ENCODE measurements around the gene FUS. TPM values are rescaled to one million over a fixed set of nuclear protein-coding genes. Genes with fewer than 3 reads are reported as not detected.
"Not testable (repeated sequence)": the region's sequence is repeated elsewhere in the genome, so short reads cannot be mapped to it uniquely, and the experiment has no call there.

Gene FUS
- total and polyA plus RNA-seq, 4 experiments from 2014 or later, result 88.1 to 536 (median 332) TPM

DNA sequence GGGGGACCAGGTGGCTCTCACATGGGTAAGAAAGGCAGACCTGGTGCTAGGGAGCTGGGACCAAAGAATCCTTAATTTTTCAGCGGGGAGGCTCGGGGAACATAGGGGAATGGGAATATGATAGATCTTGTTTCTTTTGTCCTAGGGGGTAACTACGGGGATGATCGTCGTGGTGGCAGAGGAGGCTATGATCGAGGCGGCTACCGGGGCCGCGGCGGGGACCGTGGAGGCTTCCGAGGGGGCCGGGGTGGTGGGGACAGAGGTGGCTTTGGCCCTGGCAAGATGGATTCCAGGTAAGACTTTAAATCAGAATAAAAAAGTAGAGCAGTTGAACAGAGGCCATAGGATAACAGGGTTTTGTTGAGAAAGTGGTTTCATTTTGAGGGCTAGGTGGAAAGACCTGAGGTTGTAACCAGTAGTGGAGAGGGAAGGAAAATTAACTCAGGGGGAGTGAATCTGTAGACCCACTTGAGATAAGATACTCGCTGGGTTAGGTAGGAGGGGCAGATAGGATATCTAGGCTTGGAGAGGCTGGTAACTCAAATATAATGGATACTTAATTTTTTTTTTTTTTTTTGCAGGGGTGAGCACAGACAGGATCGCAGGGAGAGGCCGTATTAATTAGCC lies 11.0 kb downstream of the FUS start:
- H3K4me3 Mint-ChIP-seq, result peak overlapping the region in 2 of 8 donors; percentile 1 to 49
- H3K27me3 Mint-ChIP-seq, result no peaks in the 10 kb centered on the region
- H3K36me3 Mint-ChIP-seq, result peaks cover 79 to 94% of the 10 kb centered on the region in 2 donors
- no peak for DNase-seq
- H3K27ac Mint-ChIP-seq, result peak overlapping the region in 6 of 7 donors; percentile 52 to 99 (median 84)
- CTCF ChIA-PET (ENCODE audit: partially characterized antibody), result no interaction called here
- Histone ChIP-seq H3K9me3 (ENCODE audit: control insufficient read depth in 1 of 2, low read length in 2 of 2) (no peaks in the 10 kb centered on the region), H3K4me1 (ENCODE audit: insufficient read depth, low read length) (peaks cover 21% of the 10 kb centered on the region), H3K27me3 (ENCODE audit: insufficient read depth, low read length) (no peaks in the 10 kb centered on the region), H3K27ac (ENCODE audit: low read depth, low read length) (no peak overlapping the region), H3K4me3 (ENCODE audit: low read length in 2 of 2) (no peak overlapping the region), H3K36me3 (ENCODE audit: insufficient read depth, low read length) (peaks cover 96% of the 10 kb centered on the region)
- peaks cover 36 to 78% (median 57%) of the 10 kb centered on the region in 4 donors for H3K4me1 Mint-ChIP-seq
- intact Hi-C loops (cut with micrococcal nuclease), result no loop called here
- peaks cover 0 to 11% (median 0%) of the 10 kb centered on the region in 8 donors for H3K9me3 Mint-ChIP-seq
- POLR2A ChIA-PET (ENCODE audit: partially characterized antibody), result interaction anchor here (1.7 to 8.2 kb wide), 5 partner anchors 7 to 11 kb away, joined by 5 to 62 read pairs (median 9); partner anchors contain the start of gene FUS

DNA sequence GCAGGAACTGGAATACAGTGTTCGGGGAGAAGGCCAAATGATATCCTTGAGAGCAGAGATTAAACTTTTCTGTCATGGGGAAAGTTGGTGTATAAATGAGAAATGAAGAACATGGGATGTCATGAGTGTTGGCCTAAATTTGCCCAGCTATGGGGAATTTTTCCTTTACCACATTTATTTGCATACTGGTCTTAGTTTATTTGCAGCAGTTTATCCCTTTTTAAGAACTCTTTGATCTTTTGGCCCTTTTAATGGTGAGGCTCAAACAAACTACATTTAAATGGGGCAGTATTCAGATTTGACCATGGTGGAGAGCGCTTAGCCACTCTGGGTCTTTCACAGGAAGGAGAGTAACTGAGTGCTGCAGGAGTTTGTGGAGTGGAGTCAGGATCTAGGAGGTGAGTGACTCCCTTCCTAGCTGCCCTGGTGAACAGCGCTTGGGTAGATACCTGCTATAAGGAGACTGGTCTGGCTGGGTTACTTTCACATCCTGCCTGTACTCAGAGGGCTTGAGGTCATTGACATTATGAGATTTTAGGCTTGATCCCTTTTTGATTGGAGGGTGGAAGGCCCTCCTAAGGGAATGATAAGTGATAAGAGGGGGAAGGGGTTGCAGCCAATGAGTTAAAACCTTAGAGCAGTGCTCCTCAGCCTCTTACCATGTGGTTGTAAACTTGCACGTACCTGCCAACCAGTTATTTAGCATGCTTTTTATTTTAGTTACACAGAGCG lies 11.9 kb downstream of the FUS start:
- Histone ChIP-seq H3K27ac (ENCODE audit: low read depth, low read length) (no peak overlapping the region), H3K27me3 (ENCODE audit: insufficient read depth, low read length) (no peaks in the 10 kb centered on the region), H3K9me3 (ENCODE audit: control insufficient read depth in 1 of 2, low read length in 2 of 2) (no peaks in the 10 kb centered on the region), H3K4me1 (ENCODE audit: insufficient read depth, low read length) (peaks cover 11% of the 10 kb centered on the region), H3K36me3 (ENCODE audit: insufficient read depth, low read length) (peaks cover 92% of the 10 kb centered on the region), H3K4me3 (ENCODE audit: low read length in 2 of 2) (no peak overlapping the region)
- no peaks in the 10 kb centered on the region for H3K27me3 Mint-ChIP-seq
- peak overlapping the region in 2 of 8 donors; percentile 21 to 28 for H3K4me3 Mint-ChIP-seq
- peaks cover 73 to 94% of the 10 kb centered on the region in 2 donors for H3K36me3 Mint-ChIP-seq
- peaks cover 0 to 15% (median 0%) of the 10 kb centered on the region in 8 donors for H3K9me3 Mint-ChIP-seq
- peaks cover 30 to 74% (median 52%) of the 10 kb centered on the region in 4 donors for H3K4me1 Mint-ChIP-seq
- intact Hi-C loops (cut with micrococcal nuclease), result no loop called here
- DNase-seq, result peak in 1 of 5 donors; percentile 14
- ChIA-PET CTCF (ENCODE audit: partially characterized antibody) (interaction anchor here (1.3 kb wide), 1 partner anchor 10 kb away, joined by 4 read pairs; no protein-coding TSS in a partner anchor), POLR2A (ENCODE audit: partially characterized antibody) (interaction anchor here (2.3 to 8.2 kb wide), 3 partner anchors 9 to 12 kb away, joined by 5 to 62 read pairs (median 11); partner anchors contain the start of genes FUS and PYCARD)
- peak overlapping the region; percentile 26 to 99 (median 67) for H3K27ac Mint-ChIP-seq

- Mint-ChIP-seq H3K4me1 (peaks cover 23 to 65% (median 43%) of the 10 kb centered on the region in 4 donors), H3K9me3 (peaks cover 0 to 14% (median 0%) of the 10 kb centered on the region in 8 donors), H3K36me3 (peaks cover 62 to 88% of the 10 kb centered on the region in 2 donors), H3K4me3 (peak overlapping the region in 3 of 8 donors; percentile 0 to 45 (median 27)), H3K27me3 (no peaks in the 10 kb centered on the region), H3K27ac (peak overlapping the region in 6 of 7 donors; percentile 17 to 99 (median 70))
- CTCF ChIA-PET (ENCODE audit: partially characterized antibody), result interaction anchor here (1.3 kb wide), 1 partner anchor 9 kb away, joined by 4 read pairs; no protein-coding TSS in a partner anchor
- Histone ChIP-seq H3K4me3 (ENCODE audit: low read length in 2 of 2) (no peak overlapping the region), H3K36me3 (ENCODE audit: insufficient read depth, low read length) (peaks cover 80% of the 10 kb centered on the region), H3K9me3 (ENCODE audit: control insufficient read depth in 1 of 2, low read length in 2 of 2) (no peaks in the 10 kb centered on the region), H3K4me1 (ENCODE audit: insufficient read depth, low read length) (peaks cover 3% of the 10 kb centered on the region), H3K27ac (ENCODE audit: low read depth, low read length) (no peak overlapping the region), H3K27me3 (ENCODE audit: insufficient read depth, low read length) (no peaks in the 10 kb centered on the region)
- POLR2A ChIA-PET (ENCODE audit: partially characterized antibody), result interaction anchor here (0.6 to 8.2 kb wide), 4 partner anchors 9 to 209 kb away, joined by 3 to 62 read pairs (median 8); partner anchors contain the start of genes FUS and PYCARD
- intact Hi-C loops (cut with micrococcal nuclease), result no loop called here
- DNase-seq, result no peak
Observed at GRCh38 chr16:31192856-31193642, 13.1 kb downstream of the FUS start.

GRCh38 chr16:31193874-31194273 lies 13.9 kb downstream of the FUS start:
- intact Hi-C loops (cut with micrococcal nuclease), result no loop called here
- H3K36me3 Mint-ChIP-seq, result peaks cover 54 to 86% of the 10 kb centered on the region in 2 donors
- CTCF ChIA-PET (ENCODE audit: partially characterized antibody), result no interaction called here

GRCh38 chr16:31194898-31195297 lies 15.0 kb downstream of the FUS start:
- Mint-ChIP-seq H3K4me1 (peaks cover 29 to 65% (median 47%) of the 10 kb centered on the region in 4 donors), H3K4me3 (peak overlapping the region in 1 of 8 donors; percentile 57), H3K27me3 (no peaks in the 10 kb centered on the region), H3K36me3 (peaks cover 44 to 83% of the 10 kb centered on the region in 2 donors), H3K27ac (peak overlapping the region in 5 of 7 donors; percentile 19 to 91 (median 57)), H3K9me3 (peaks cover 0 to 12% (median 0%) of the 10 kb centered on the region in 8 donors)
- CTCF ChIA-PET (ENCODE audit: partially characterized antibody), result no interaction called here
- intact Hi-C loops (cut with micrococcal nuclease), result no loop called here
- Histone ChIP-seq H3K36me3 (ENCODE audit: insufficient read depth, low read length) (peaks cover 61% of the 10 kb centered on the region), H3K4me1 (ENCODE audit: insufficient read depth, low read length) (peaks cover 20% of the 10 kb centered on the region), H3K27ac (ENCODE audit: low read depth, low read length) (no peak overlapping the region), H3K9me3 (ENCODE audit: control insufficient read depth in 1 of 2, low read length in 2 of 2) (no peaks in the 10 kb centered on the region), H3K4me3 (ENCODE audit: low read length in 2 of 2) (no peak overlapping the region), H3K27me3 (ENCODE audit: insufficient read depth, low read length) (no peaks in the 10 kb centered on the region)
- DNase-seq, result no peak
- POLR2A ChIA-PET (ENCODE audit: partially characterized antibody), result interaction anchor here (1.3 to 8.2 kb wide), 3 partner anchors 11 to 15 kb away, joined by 4 to 62 read pairs (median 4); partner anchors contain the start of gene FUS

More at GRCh38 chr16:31193874-31194273, 13.9 kb downstream of the FUS start:
- H3K4me3 ChIP-seq (ENCODE audit: low read length in 2 of 2), result no peak overlapping the region
- Mint-ChIP-seq H3K27ac (peak overlapping the region in 2 of 7 donors; percentile 66 to 99), H3K4me1 (peaks cover 25 to 65% (median 44%) of the 10 kb centered on the region in 4 donors), H3K9me3 (peaks cover 0 to 9% (median 0%) of the 10 kb centered on the region in 8 donors), H3K27me3 (no peaks in the 10 kb centered on the region), H3K4me3 (no peak overlapping the region)
- DNase-seq, result no peak
- no peaks in the 10 kb centered on the region for H3K27me3 ChIP-seq (ENCODE audit: insufficient read depth, low read length)
- no peaks in the 10 kb centered on the region for H3K9me3 ChIP-seq (ENCODE audit: control insufficient read depth in 1 of 2, low read length in 2 of 2)
- POLR2A ChIA-PET (ENCODE audit: partially characterized antibody), result interaction anchor here (0.6 to 8.2 kb wide), 5 partner anchors 8 to 275 kb away, joined by 3 to 62 read pairs (median 5); partner anchors contain the start of genes FUS and PYCARD
- peaks cover 10% of the 10 kb centered on the region for H3K4me1 ChIP-seq (ENCODE audit: insufficient read depth, low read length)
- no peak overlapping the region for H3K27ac ChIP-seq (ENCODE audit: low read depth, low read length)
- H3K36me3 ChIP-seq (ENCODE audit: insufficient read depth, low read length), result peaks cover 71% of the 10 kb centered on the region

GRCh38 chr16:31195861-31196260 lies 15.9 kb downstream of the FUS start:
- H3K4me3 Mint-ChIP-seq; DNase-seq; CTCF ChIA-PET (ENCODE audit: partially characterized antibody); H3K27ac ChIP-seq (ENCODE audit: low read depth, low read length); H3K4me3 ChIP-seq (ENCODE audit: low read length in 2 of 2); H3K27me3 Mint-ChIP-seq; H3K9me3 ChIP-seq (ENCODE audit: control insufficient read depth in 1 of 2, low read length in 2 of 2); H3K27me3 ChIP-seq (ENCODE audit: insufficient read depth, low read length); intact Hi-C loops (cut with micrococcal nuclease): not testable (repeated sequence)
- Mint-ChIP-seq H3K9me3 (peaks cover 0 to 10% (median 0%) of the 10 kb centered on the region in 8 donors), H3K36me3 (peaks cover 34 to 76% of the 10 kb centered on the region in 2 donors), H3K27ac (peak overlapping the region in 3 of 7 donors; percentile 77 to 91 (median 91)), H3K4me1 (peaks cover 34 to 66% (median 46%) of the 10 kb centered on the region in 4 donors)
- Histone ChIP-seq H3K4me1 (ENCODE audit: insufficient read depth, low read length) (peaks cover 30% of the 10 kb centered on the region), H3K36me3 (ENCODE audit: insufficient read depth, low read length) (peaks cover 52% of the 10 kb centered on the region)
- POLR2A ChIA-PET (ENCODE audit: partially characterized antibody), result interaction anchor here (1.0 to 8.2 kb wide), 4 partner anchors 8 to 16 kb away, joined by 3 to 62 read pairs (median 4); partner anchors contain the start of gene FUS
